A549 (cell line): ENCODE results near the gene BAG3.

Experiments used
- HOXA7 ChIP-seq: fragments of 250-450 bp; sonication (Bioruptor Pico); IDR thresholded peaks from 2 replicates; pipeline ENCODE4 v1.5.0; 2020; ENCODE audit warnings: mild to moderate bottlenecking, moderate library complexity
- JUN ChIP-seq, 2 experiments: fragments of >200 bp; sonication (Bioruptor Twin); formaldehyde crosslinking; IDR thresholded peaks; 2 replicates in 1 of 2; 3 replicates in 1 of 2; pipeline ENCODE4 v1.6.1; 2016 to 2017
- POLR2A ChIP-seq: IDR thresholded peaks from 2 replicates; pipeline ENCODE4 v1.6.1; 2012; ENCODE audit warnings: mild to moderate bottlenecking, low read length
- TF ChIP-seq, protein P1 (sequence below): fragments of >200 bp; sonication (Bioruptor Twin); formaldehyde crosslinking; IDR thresholded peaks from 3 replicates; pipeline ENCODE4 v1.5.1; 2016

DNA sequence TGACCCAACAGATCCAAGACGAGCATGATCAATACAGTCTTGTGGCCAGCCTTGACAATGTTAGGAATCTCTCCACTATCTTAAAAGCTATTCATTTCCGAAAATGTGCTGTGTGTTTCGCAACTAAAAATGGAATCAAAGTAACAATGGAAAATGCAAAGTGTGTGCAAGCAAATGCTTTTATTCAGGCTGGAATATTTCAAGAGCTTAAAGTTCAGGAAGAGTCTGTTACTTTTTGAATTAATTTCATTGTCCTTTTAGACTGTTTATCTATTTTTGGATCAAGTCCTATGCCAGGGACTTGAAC is 30.1 kb upstream of the BAG3 start:
- TF ChIP-seq HOXA7 (CRISPR knock-in tag) (no peak), POLR2A (no peak), JUN (IDR thresholded peaks at IDR 0.05) (no peak)
- TF ChIP-seq, protein P1, sequence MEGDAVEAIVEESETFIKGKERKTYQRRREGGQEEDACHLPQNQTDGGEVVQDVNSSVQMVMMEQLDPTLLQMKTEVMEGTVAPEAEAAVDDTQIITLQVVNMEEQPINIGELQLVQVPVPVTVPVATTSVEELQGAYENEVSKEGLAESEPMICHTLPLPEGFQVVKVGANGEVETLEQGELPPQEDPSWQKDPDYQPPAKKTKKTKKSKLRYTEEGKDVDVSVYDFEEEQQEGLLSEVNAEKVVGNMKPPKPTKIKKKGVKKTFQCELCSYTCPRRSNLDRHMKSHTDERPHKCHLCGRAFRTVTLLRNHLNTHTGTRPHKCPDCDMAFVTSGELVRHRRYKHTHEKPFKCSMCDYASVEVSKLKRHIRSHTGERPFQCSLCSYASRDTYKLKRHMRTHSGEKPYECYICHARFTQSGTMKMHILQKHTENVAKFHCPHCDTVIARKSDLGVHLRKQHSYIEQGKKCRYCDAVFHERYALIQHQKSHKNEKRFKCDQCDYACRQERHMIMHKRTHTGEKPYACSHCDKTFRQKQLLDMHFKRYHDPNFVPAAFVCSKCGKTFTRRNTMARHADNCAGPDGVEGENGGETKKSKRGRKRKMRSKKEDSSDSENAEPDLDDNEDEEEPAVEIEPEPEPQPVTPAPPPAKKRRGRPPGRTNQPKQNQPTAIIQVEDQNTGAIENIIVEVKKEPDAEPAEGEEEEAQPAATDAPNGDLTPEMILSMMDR = no peak
